Measurements from ENCODE around the gene SHB.
A peak's percentile ranks its signal among the peaks of the same experiment; 100 is the strongest.
"Not testable (repeated sequence)": the region's sequence is repeated elsewhere in the genome, so short reads cannot be mapped to it uniquely, and the experiment has no call there.

The SHB gene

GRCh38 chr9:37903647-37904444 is 165.2 kb downstream of the SHB start, which contains the start of gene SLC25A51:
Gene SLC25A51 (minus strand): TSS chr9:37904127. CDS start chr9:37888550, 15,577 bp downstream.
- DNase-seq (ENCODE audit: low read depth, low spot score), result peak; percentile 85

GRCh38 chr9:37902796-37903646 is 166.0 kb downstream of the SHB start:
- no peak for DNase-seq (ENCODE audit: low read depth, low spot score)

- DNase-seq (ENCODE audit: low read depth, low spot score), result no peak
Measured at GRCh38 chr9:37902131-37902530, 166.9 kb downstream of the SHB start.

- no peak for DNase-seq (ENCODE audit: low read depth, low spot score)
Measured at GRCh38 chr9:37899041-37899440, 170.0 kb downstream of the SHB start.

- no peak for DNase-seq (ENCODE audit: low read depth, low spot score)
Measured at GRCh38 chr9:37897665-37898064, 171.4 kb downstream of the SHB start.

- DNase-seq (ENCODE audit: low read depth, low spot score), result no peak
Measured at GRCh38 chr9:37892063-37892462, 177.0 kb downstream of the SHB start.

GRCh38 chr9:37891042-37891441 is 178.0 kb downstream of the SHB start:
- DNase-seq (ENCODE audit: low read depth, low spot score), result not testable (repeated sequence)

- DNase-seq (ENCODE audit: low read depth, low spot score), result no peak
Measured at GRCh38 chr9:37889536-37889935, 179.5 kb downstream of the SHB start.

GRCh38 chr9:37887977-37888583 is 180.9 kb downstream of the SHB start:
- not testable (repeated sequence) for DNase-seq (ENCODE audit: low read depth, low spot score)

- DNase-seq (ENCODE audit: low read depth, low spot score), result no peak
Measured at GRCh38 chr9:37880916-37881479, 188.0 kb downstream of the SHB start.

- no peak for DNase-seq (ENCODE audit: low read depth, low spot score)
Measured at GRCh38 chr9:37876376-37876775, 192.7 kb downstream of the SHB start.

- DNase-seq (ENCODE audit: low read depth, low spot score), result no peak
Measured at GRCh38 chr9:37873955-37874354, 195.1 kb downstream of the SHB start.

- no peak for DNase-seq (ENCODE audit: low read depth, low spot score)
Measured at GRCh38 chr9:37870799-37871176, 198.2 kb downstream of the SHB start.

- no peak for DNase-seq (ENCODE audit: low read depth, low spot score)
Measured at GRCh38 chr9:37870081-37870798, 198.8 kb downstream of the SHB start.
